NCI-H1930 (cell line): Measurements from ENCODE around the gene ZNF292.
"Not testable (repeated sequence)": the region's sequence is repeated elsewhere in the genome, so short reads cannot be mapped to it uniquely, and the experiment has no call there.

ENCODE experiments used
- DNase-seq, 2 experiments: peaks; one replicate each; lab custom pipeline; 2025; lab: John Stamatoyannopoulos, UW

The ZNF292 gene

DNA sequence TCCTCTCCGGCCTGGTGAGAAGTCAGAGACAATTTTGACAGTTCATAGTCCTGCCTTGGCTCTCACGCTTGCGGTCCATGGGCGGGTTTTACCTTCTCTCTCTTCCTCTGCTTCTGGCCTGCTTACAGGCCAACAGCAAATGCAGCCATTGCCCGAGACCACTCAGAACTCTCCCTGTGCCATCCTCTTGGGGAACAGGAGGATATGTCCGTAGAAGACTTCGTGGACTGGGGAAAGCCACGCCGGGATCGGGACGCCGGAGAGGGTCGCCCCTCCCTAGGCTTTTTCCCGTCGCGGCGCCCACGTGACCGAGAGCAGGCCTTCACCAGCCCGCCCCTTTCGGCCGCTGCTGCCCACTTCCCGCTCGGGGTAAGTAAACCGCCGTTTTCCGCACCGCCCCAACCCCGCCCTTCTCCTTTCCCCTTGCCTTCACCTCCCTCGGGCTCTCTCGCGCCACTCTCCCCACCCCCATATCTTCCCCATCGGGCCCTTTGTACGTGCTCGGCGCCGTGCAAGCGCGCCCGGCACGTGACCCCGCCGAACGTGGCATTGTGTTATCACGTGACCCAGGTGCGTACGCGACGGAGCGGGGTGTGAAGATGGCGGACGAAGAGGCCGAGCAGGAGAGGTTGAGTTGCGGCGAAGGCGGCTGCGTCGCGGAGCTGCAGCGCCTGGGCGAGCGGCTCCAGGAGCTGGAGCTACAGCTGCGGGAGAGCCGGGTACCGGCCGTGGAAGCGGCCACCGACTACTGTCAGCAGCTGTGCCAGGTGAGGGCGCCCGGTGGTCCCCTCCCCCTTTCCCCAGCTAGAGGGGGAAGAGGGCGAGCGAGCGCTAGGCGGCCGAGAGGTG is at the start of gene ZNF292:
Gene ZNF292 (plus strand): TSS at position 573 of the 849 bp plus-strand sequence. CDS start 27 bp downstream, at position 600.
- peak; percentile 88 to 94 for DNase-seq

DNA sequence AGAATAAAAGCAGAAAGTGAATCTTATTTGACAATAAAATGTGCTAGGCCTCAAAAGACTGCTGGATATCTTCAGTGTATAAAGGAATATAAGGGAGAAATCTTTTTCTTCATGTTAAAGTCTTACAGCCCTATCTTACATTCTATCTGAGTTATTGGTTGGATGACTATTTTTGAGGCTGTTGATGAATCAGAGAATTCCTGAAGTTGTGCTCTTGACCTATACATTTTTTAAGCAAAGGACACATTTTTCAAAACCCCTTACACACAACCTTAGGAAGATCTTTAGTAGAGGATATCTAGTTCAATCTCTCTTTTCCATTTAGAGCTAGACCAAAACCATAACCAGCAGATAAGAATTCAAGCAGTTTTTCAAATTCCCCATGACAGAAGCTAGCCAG is 49.5 kb upstream of the ZNF292 start:
- DNase-seq, result no peak

GRCh38 chr6:87110636-87111035 is 44.7 kb upstream of the ZNF292 start:
- no peak for DNase-seq

DNA sequence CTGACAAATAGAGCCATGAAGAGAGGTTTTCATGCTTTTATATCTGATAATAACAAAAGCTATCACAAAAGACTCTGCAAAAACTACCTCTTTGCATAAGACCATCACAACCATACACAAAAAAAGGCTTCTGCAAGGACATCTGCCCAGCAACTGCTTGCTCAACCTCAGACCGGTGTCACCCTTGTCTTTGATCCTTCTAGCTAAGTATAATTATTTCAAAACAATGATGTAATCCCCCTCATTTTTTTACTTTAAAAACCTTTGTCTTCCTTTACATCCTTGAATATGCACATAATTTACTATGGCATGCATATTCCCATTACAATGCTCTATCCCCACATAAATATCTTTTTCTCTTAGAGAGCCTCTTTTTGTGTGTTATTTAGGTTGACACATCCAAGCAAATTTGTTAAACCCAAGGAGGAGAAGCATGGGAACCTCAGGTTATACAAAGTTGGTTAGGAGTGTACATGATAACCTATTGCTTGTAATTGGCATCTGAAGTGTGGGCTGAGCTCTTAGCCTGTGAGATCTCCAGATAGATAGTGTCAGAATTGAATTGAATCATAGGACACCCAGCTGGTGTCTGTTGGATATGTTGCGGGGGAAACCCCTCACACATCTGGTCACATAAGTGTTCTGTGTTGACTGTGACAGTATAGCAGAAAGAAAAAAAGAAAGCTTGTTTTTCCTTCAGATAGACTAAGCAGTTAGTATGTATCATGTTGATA is 39.8 kb upstream of the ZNF292 start:
- no peak for DNase-seq

DNA sequence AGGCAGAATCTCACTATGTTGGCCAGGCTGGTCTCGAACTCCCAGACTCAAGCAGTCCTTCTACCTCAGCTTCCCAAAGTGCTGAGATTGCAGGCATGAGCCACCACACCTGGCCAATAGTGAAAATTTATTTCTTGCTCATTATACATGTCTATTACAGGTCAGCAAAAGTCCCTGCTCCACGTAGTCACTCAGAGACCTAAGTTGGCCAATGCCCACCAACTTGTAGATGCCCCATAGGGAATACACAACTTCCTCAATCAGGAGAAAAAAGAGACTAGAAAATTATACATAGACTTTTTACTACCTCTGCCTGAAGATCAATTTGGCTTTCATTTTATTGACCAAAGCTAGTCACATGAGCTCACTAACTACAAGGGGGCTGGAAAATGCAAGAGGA is 38.4 kb upstream of the ZNF292 start:
- no peak for DNase-seq

- DNase-seq, result no peak
These were observed 37.3 kb upstream of the ZNF292 start for GRCh38 chr6:87118054-87118453.

- DNase-seq, result no peak
These were observed 32.9 kb upstream of the ZNF292 start for GRCh38 chr6:87122477-87122876.

DNA sequence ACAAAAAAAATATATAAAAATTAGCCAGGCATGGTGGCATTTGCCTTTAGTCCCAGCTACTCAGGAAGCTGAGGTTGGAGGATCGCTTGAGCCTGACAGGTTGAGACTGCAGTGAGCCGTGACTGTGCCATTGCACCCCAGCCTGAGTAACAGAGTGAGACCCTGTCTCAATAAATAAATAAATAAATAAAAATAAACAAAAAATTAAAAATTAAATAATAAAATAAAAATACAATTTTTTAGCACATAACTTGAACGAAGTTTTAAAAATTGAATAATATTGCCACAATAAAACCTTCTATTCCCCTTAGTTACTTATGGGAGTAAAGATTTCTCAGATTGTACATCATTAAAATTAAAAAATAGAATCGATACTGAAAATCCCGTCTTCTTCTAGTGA is 31.3 kb upstream of the ZNF292 start:
- no peak for DNase-seq

DNA sequence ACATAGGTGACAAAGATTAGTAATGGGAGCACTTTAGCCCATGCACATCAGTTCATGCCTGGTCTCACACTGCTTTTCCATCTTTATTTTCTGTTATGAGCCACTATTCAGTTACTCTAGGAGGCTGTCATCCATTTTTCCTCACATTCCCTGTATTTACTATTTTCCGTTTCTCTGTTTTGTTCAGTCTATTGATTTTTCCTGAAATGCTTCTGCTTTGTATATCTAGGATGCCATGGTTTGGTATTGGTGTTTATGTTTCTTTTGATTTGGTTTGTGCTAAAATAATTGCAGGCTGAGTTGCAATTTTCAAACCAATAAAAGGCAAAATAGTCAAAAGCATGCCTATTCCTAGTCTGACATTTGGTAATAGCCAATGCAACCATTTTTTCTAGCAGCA is 28.9 kb upstream of the ZNF292 start:
- DNase-seq, result no peak

DNA sequence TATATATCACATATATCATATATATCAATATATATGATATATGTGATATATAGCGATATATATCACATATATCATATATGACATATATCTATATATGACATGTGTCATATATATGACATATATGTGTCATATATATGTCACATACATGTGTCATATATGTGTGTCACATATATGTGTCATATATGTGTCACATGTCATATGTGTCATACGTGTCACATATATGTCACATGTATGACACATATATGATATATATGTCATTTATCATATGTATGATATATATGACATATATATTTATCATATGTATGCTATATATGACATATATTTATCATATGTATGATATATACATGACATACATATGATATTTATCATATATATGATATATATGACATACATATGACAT is 27.6 kb upstream of the ZNF292 start:
- no peak for DNase-seq

- DNase-seq, result no peak
These were observed 18.4 kb upstream of the ZNF292 start for GRCh38 chr6:87136963-87137362.

- DNase-seq, result peak in 1 of 2 experiments; percentile 5
These were observed 16.1 kb upstream of the ZNF292 start for GRCh38 chr6:87139236-87139635.

DNA sequence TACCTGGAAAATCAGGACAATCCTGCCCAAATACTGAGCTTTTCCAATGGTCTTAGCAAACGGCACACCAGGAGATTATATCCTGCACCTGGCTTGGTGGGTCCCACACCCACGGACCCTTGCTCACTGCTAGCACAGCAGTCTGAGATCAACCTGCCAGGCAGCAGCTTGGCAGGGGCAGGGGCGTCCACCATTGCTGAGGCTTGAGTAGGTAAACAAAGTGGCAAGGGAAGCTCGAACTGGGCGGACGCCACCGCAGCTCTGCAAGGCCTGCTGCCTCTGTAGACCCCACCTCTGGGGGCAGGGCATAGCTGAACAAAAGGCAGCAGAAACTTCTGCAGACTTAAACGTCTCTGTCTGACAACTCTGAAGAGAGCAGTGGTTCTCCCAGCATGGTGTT is 15.4 kb upstream of the ZNF292 start:
- DNase-seq, result not testable (repeated sequence)

GRCh38 chr6:87146363-87146762 is 9.0 kb upstream of the ZNF292 start:
- no peak for DNase-seq

DNA sequence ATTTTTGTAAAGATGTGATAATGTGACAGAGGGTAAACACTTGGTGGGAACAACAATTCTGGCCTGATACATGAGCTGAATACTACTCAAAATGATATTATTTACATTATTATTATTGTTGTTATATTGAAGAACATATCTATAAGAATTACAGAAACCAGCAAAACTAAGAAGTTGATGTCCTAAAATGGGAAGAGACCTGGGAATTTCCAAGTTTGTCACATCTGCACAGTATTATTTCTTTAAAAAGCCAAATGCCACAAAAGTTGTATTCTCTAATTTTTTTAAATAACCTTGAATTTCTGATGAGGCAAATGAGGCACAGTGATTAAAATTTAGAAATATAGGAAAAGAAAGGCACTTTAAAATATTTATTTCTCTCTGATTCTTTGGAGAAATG is 5.0 kb upstream of the ZNF292 start:
- DNase-seq, result no peak

- no peak for DNase-seq
These were observed 3.9 kb upstream of the ZNF292 start for GRCh38 chr6:87151471-87151780.

GRCh38 chr6:87151781-87152525 is 3.4 kb upstream of the ZNF292 start:
- DNase-seq, result peak; percentile 26 to 51

DNA sequence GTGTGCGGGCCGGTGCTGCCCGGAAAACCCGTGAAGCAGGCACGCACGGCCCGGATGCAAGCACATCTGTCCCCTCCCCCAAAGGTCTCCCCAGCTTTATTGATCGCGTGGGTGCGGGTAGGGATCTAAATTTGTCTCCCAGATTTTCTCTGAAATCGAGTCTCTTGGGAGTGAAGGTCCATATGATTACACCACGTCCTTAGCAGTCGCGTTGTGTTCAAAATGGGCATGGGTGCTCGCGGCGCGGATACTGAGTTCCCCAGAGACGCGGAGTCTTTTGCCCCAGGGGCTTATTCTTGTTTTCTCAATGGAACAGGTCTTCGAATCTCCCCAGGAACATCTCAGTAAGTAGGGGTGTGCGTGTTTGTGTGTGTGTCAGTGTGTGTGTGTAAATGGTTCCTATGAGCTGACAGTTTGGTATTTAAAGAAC is 2.8 kb upstream of the ZNF292 start:
- peak in 1 of 2 experiments; percentile 17 for DNase-seq

DNA sequence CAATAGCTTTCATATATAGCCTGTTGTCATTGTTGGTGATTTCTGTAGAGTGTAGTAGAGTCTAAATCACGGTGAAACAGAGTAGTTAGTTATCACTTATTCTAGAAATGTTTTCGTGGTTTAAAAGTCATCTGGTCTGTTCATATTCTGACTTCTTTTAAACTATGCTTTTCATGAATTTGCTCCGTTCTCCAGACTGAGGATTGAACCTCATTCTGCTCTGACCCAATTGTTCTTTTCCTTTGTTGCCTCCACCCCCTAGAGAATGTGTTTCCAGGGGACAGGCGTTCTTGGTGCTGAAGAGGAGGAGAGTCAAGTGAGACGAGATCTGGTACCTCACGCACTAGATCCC is 748 bp upstream of the ZNF292 start:
- no peak for DNase-seq

GRCh38 chr6:87155842-87156815 is 764 bp downstream of the ZNF292 start:
- DNase-seq, result no peak

- DNase-seq, result not testable (repeated sequence)
These were observed 2.2 kb downstream of the ZNF292 start for GRCh38 chr6:87157596-87157995.

GRCh38 chr6:87161299-87161698 is 5.9 kb downstream of the ZNF292 start:
- no peak for DNase-seq
